Kidney epithelial cell (primary cell): Measurements from ENCODE around the gene SENP2. TPM values are rescaled to one million over a fixed set of nuclear protein-coding genes. Genes with fewer than 3 reads are reported as not detected.

Source experiments
- DNase-seq: peaks from one replicate; pipeline ENCODE4 v3.0.0-alpha.2; 2010; ENCODE audit warnings: low read depth
- H3K27me3 ChIP-seq: 2 replicates; pipeline ENCODE4 v1.6.0; 2011; ENCODE audit warnings: low read length; ENCODE audit not compliant: control insufficient read depth, insufficient read depth
- H3K36me3 ChIP-seq: 2 replicates; pipeline ENCODE4 v1.5.1; 2011; ENCODE audit warnings: low read length; ENCODE audit not compliant: control insufficient read depth, insufficient read depth
- H3K4me3 ChIP-seq: 2 replicates; pipeline ENCODE4 v1.5.1; 2011; ENCODE audit warnings: low read depth, mild to moderate bottlenecking, control low read depth, low read length
- CTCF ChIP-seq: IDR thresholded peaks from 2 replicates; pipeline ENCODE4 v1.5.1; 2011; ENCODE audit warnings: mild to moderate bottlenecking, moderate library complexity, low read length, control low read depth, inconsistent platforms; ENCODE audit not compliant: insufficient read depth, poor library complexity, severe bottlenecking
- total RNA-seq: library from RNA; depleted of rRNA; stranded (reverse); fragments of >200 nt; gene quantifications from 2 replicates; pipeline ENCODE4 v1.2.3, GENCODE V29; 2015

The SENP2 gene
- 18.5 and 22.3 TPM in 2 replicates for total RNA-seq

- DNase-seq, result peak; percentile 93
- peaks cover 1% of the 10 kb centered on the region for H3K36me3 ChIP-seq
- H3K27me3 ChIP-seq, result no peaks in the 10 kb centered on the region
- H3K4me3 ChIP-seq, result peak within 1 kb of the TSS; percentile 85
- no peak for TF ChIP-seq CTCF
These were observed at the start of gene SENP2 for GRCh38 chr3:185585859-185586685. SENP2 (plus strand) TSS chr3:185586295; CDS start chr3:185586414, 119 bp downstream.

- Histone ChIP-seq H3K27me3 (no peaks in the 10 kb centered on the region), H3K36me3 (no peaks in the 10 kb centered on the region), H3K4me3 (no peak overlapping the region)
- no peak for TF ChIP-seq CTCF
- DNase-seq, result peak; percentile 100
These were observed 48.6 kb upstream of the SENP2 start for GRCh38 chr3:185537369-185537970.

GRCh38 chr3:185539934-185540333 is 46.2 kb upstream of the SENP2 start:
- H3K36me3 ChIP-seq, result no peaks in the 10 kb centered on the region
- no peaks in the 10 kb centered on the region for H3K27me3 ChIP-seq
- H3K4me3 ChIP-seq, result no peak overlapping the region
- no peak for DNase-seq
- TF ChIP-seq CTCF, result no peak

GRCh38 chr3:185540695-185541094 is 45.4 kb upstream of the SENP2 start:
- H3K27me3 ChIP-seq, result no peaks in the 10 kb centered on the region
- no peak for DNase-seq
- no peak for TF ChIP-seq CTCF
- H3K4me3 ChIP-seq, result no peak overlapping the region
- H3K36me3 ChIP-seq, result no peaks in the 10 kb centered on the region

GRCh38 chr3:185549122-185549521 is 37.0 kb upstream of the SENP2 start:
- no peak for TF ChIP-seq CTCF
- Histone ChIP-seq H3K4me3 (no peak overlapping the region), H3K27me3 (no peaks in the 10 kb centered on the region), H3K36me3 (no peaks in the 10 kb centered on the region)
- DNase-seq, result peak; percentile 77

- TF ChIP-seq CTCF, result no peak
- no peaks in the 10 kb centered on the region for H3K27me3 ChIP-seq
- no peak overlapping the region for H3K4me3 ChIP-seq
- H3K36me3 ChIP-seq, result no peaks in the 10 kb centered on the region
- no peak for DNase-seq
These were observed 36.4 kb upstream of the SENP2 start for GRCh38 chr3:185549651-185550111.
